RKO (cell line): Measurements from ENCODE around the gene MAL.
"Not testable (repeated sequence)": the region's sequence is repeated elsewhere in the genome, so short reads cannot be mapped to it uniquely, and the experiment has no call there.

Experiments used
- DNase-seq: peaks from one replicate; pipeline ENCODE4 v3.0.0-alpha.2; 2016; ENCODE audit warnings: low spot score

Gene MAL

DNA sequence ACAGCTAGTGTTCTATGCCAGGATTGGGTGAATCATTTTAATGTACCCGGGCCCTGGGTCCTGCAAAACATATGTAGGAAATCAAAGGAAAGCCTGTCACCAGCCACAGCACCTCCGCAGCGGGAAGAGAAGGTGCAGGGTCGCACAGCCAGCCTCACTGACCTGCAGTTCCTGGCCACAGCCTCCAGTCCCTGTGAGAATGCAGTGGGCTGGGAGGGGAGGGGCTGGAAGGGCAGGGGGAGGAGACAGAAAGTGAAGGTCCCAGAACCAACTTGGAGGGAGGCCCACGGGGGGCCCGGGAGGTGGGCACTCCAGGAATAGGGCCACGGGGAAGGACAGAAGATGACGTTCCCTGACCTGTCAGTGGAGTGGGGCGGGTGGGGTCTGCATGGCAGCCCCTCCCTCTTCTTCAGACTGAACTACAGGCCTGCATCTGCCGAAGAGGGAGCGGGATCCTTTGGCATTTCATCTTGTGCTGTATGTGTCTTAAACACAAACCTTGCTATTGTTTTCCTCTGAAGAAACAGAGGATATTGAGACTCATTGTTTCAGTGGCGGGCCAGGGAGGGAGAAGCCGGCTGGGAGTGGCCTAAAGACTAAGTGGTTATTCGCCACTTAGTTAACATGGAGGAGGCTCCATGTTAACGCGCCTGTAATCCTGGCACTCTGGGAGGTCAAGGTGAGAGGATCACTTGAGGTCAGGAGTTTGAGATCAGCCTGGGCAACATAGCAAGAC is 7.5 kb downstream of the MAL start:
- no peak for DNase-seq

DNA sequence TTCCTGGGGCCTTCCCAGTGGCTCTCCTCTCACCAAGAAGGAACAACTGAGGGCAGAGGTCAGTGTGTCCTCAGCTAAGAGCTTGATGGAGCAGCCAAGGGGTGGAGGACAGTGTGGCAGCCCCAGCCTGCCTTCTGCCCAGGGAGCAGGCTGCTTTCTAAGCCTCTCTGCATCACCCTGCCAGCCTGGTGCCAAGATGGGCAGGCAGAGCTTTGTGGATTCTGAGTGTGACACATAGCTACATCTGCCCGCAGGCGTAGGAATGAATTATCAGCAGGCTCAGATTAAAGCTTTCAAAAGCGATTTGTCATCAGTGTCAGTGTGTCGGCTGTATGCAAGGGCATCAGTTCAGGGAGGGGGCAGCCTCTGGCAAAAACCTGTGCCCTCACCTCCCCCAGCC is 8.7 kb downstream of the MAL start:
- no peak for DNase-seq

GRCh38 chr2:95034818-95035217 is 9.3 kb downstream of the MAL start:
- DNase-seq: no peak

- DNase-seq: no peak
Observed at GRCh38 chr2:95036596-95037383, 11.3 kb downstream of the MAL start.

GRCh38 chr2:95037384-95037839 is 11.9 kb downstream of the MAL start:
- DNase-seq: no peak

DNA sequence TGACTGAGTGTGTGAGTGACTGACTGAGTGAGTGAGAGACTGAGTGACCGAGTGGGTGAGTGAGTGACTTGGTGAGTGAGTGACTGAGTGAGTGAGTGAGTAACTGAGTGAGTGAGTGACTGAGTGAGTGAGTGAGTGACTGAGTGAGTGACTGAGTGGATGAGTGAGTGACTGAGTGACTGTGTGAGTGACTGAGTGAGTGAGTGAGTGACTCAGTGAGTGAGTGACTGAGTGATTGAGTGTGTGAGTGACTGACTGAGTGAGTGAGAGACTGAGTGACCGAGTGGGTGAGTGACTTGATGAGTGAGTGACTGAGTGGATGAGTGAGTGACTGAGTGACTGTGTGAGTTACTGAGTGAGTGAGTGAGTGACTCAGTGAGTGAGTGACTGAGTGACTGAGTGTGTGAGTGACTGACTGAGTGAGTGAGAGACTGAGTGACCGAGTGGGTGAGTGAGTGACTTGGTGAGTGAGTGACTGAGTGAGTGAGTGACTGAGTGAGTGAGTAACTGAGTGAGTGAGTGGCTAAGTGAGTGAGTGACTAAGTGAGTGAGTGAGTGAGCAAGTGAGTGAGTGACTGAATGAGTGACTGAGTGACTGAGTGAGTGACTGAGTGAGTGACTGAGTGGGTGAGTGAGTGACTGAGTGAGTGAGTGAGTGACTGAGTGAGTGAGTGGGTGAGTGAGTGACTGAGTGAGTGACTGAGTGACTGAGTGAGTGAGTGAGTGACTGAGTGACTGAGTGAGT is 12.5 kb downstream of the MAL start:
- DNase-seq: not testable (repeated sequence)

DNA sequence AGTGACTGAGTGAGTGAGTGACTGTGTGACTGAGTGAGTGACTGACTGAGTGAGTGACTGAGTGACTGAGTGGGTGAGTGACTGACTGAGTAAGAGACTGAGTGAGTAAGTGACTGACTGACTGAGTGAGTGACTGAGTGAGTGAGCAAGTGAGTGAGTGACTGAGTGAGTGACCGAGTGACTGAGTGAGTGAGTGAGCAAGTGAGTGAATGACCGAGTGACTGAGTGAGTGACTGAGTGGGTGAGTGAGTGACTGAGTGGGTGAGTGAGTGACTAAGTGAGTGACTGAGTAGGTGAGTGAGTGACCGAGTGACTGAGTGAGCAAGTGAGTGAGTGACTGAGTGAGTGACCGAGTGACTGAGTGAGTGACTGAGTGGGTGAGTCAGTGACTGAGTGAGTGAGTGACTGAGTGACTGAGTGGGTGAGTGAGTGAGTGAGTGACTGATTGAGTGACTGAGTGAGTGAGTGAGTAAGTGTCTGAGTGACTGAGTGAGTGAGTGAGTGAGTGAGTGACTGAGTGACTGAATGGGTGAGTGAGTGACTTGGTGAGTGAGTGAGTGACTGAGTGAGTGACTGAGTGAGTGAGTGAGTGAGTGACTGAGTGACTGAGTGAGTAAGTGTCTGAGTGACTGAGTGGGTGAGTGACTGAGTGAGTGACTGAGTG is 13.3 kb downstream of the MAL start:
- DNase-seq: no peak

GRCh38 chr2:95039363-95039762 is 13.9 kb downstream of the MAL start:
- DNase-seq: no peak

DNA sequence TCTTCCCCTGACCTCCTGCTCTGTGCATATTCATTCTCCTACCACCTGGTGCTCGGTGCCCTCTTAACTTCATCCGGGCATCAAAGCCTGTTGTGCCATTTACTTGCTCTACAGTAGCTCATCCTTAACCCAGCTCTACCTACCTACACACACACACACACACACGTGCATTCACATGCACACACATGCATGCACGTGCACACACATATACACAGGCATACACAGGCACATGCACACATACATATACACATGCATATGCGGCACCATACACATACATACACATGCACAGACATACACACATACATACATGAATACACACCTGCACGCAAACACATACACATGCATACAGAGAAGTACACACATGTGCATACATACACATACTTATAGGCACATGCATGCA is 14.5 kb downstream of the MAL start:
- DNase-seq: no peak

- DNase-seq: no peak
Observed at GRCh38 chr2:95040426-95040825, 14.9 kb downstream of the MAL start.

GRCh38 chr2:95041060-95041823 is 15.7 kb downstream of the MAL start:
- no peak for DNase-seq

DNA sequence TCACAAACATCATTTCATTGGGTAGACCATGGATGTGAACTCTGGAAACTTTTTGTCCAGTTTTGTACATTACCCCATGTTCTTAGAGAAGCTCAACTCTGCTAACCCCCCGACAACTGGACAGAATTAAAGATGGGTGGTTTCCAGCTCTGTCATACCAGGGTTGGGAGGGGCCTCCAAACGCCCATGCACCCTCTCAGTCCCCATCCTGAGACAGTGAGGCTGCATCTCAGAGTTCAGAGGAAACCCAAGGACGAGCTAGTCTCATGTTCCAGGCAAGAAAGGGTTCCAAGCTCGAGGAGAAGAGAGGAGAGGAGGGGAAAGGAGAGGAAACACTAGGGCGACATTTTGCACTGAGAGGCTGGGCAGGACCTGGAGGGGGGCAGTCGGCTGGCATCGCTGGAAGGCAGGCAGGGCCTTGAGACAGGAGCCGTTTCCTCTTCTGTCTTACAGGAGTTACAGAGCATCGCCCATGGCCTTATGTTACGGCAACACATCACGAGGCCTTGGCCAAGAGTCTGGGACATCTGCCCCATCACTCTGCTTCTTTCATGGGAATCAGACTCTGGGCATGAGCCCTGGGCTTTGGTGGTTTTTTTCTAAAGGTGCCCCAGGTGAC is 16.4 kb downstream of the MAL start:
- no peak for DNase-seq

DNA sequence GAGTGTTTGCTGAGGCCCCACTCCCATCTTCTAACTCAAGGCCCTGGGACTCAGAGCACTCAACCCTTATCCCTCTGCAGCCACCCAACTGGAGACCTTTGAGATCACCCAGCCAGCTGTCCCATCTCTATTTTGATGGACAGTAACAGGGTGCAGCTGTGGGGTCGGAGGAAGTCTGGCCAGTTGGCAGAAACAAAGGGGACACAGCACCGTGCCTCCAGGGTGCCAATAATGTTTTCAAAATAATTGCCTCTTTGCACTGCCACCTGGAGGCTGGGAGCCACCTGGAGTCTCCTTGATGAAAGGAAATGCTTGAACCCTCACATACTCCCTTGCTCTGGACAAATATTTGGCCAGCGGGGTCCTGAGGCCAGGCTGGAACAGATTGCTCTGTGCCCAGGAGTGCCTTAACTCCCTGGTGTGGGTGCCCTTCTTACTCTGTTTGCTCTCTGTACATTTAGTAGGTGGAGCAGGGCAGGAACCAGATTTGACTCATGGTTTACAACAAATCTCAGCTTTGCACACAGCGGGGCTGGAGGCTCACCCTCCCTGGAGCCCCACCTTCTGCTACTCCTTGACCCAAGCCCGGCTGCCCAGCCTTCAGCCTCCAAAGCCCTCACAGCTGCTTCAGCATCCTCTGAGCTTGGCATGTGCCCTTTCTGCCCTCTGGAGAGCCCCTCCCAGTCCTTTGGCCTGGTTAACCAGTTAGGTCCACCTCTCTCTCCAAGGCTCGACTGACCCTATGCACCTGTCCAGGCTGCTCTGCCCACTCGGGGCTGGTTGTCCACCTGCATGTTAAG is 17.2 kb downstream of the MAL start:
- no peak for DNase-seq

- DNase-seq: peak; percentile 34
Observed at GRCh38 chr2:95043300-95044093, 18.0 kb downstream of the MAL start.

GRCh38 chr2:95044601-95045000 is 19.1 kb downstream of the MAL start:
- no peak for DNase-seq

GRCh38 chr2:95046371-95047112 is 21.0 kb downstream of the MAL start:
- no peak for DNase-seq

- no peak for DNase-seq
Observed at GRCh38 chr2:95047629-95048510, 22.4 kb downstream of the MAL start.
